Measurements from ENCODE around the gene LONRF2.

LONRF2 gene

GRCh38 chr2:100248044-100248330, 74.3 kb downstream of the LONRF2 start:
- no peaks in the 10 kb centered on the region for H3K36me3 ChIP-seq (ENCODE audit: insufficient read depth, low read length)
- H3K4me1 ChIP-seq (ENCODE audit: control insufficient read depth, insufficient read depth, low read length): no peaks in the 10 kb centered on the region
- H3K4me3 ChIP-seq (ENCODE audit: low read length): no peak overlapping the region
- no peak overlapping the region for H3K4me2 ChIP-seq (ENCODE audit: low read length)
- H3K9me3 ChIP-seq (replicated peaks; ENCODE audit: low read length): no peaks in the 10 kb centered on the region
- no peak overlapping the region for H3K9ac ChIP-seq (ENCODE audit: low read depth, low read length)
- H3K27me3 ChIP-seq (ENCODE audit: control insufficient read depth, insufficient read depth, low read length): no peaks in the 10 kb centered on the region

GRCh38 chr2:100247256-100248043, 74.9 kb downstream of the LONRF2 start:
- H3K9ac ChIP-seq (ENCODE audit: low read depth, low read length): no peak overlapping the region
- H3K9me3 ChIP-seq (replicated peaks; ENCODE audit: low read length): no peaks in the 10 kb centered on the region
- H3K27me3 ChIP-seq (ENCODE audit: control insufficient read depth, insufficient read depth, low read length): peaks cover 4% of the 10 kb centered on the region
- no peaks in the 10 kb centered on the region for H3K36me3 ChIP-seq (ENCODE audit: insufficient read depth, low read length)
- no peak overlapping the region for H3K4me2 ChIP-seq (ENCODE audit: low read length)
- no peak overlapping the region for H3K4me3 ChIP-seq (ENCODE audit: low read length)
- no peaks in the 10 kb centered on the region for H3K4me1 ChIP-seq (ENCODE audit: control insufficient read depth, insufficient read depth, low read length)

GRCh38 chr2:100246163-100247145, 75.8 kb downstream of the LONRF2 start:
- no peaks in the 10 kb centered on the region for H3K9me3 ChIP-seq (replicated peaks; ENCODE audit: low read length)
- H3K9ac ChIP-seq (ENCODE audit: low read depth, low read length): no peak overlapping the region
- H3K4me3 ChIP-seq (ENCODE audit: low read length): no peak overlapping the region
- H3K4me1 ChIP-seq (ENCODE audit: control insufficient read depth, insufficient read depth, low read length): no peaks in the 10 kb centered on the region
- peaks cover 9% of the 10 kb centered on the region for H3K27me3 ChIP-seq (ENCODE audit: control insufficient read depth, insufficient read depth, low read length)
- H3K36me3 ChIP-seq (ENCODE audit: insufficient read depth, low read length): no peaks in the 10 kb centered on the region
- no peak overlapping the region for H3K4me2 ChIP-seq (ENCODE audit: low read length)

GRCh38 chr2:100245681-100246080, 76.6 kb downstream of the LONRF2 start:
- Histone ChIP-seq H3K4me3 (ENCODE audit: low read length) (no peak overlapping the region), H3K36me3 (ENCODE audit: insufficient read depth, low read length) (no peaks in the 10 kb centered on the region), H3K4me2 (ENCODE audit: low read length) (no peak overlapping the region), H3K9ac (ENCODE audit: low read depth, low read length) (no peak overlapping the region), H3K9me3 (replicated peaks; ENCODE audit: low read length) (no peaks in the 10 kb centered on the region), H3K4me1 (ENCODE audit: control insufficient read depth, insufficient read depth, low read length) (no peaks in the 10 kb centered on the region), H3K27me3 (ENCODE audit: control insufficient read depth, insufficient read depth, low read length) (peaks cover 9% of the 10 kb centered on the region)

GRCh38 chr2:100244881-100245605, 77.3 kb downstream of the LONRF2 start:
- Histone ChIP-seq H3K9ac (ENCODE audit: low read depth, low read length) (no peak overlapping the region), H3K4me3 (ENCODE audit: low read length) (no peak overlapping the region), H3K27me3 (ENCODE audit: control insufficient read depth, insufficient read depth, low read length) (peaks cover 9% of the 10 kb centered on the region), H3K9me3 (replicated peaks; ENCODE audit: low read length) (no peaks in the 10 kb centered on the region), H3K4me1 (ENCODE audit: control insufficient read depth, insufficient read depth, low read length) (no peaks in the 10 kb centered on the region), H3K36me3 (ENCODE audit: insufficient read depth, low read length) (no peaks in the 10 kb centered on the region), H3K4me2 (ENCODE audit: low read length) (no peak overlapping the region)

GRCh38 chr2:100243631-100244030, 78.7 kb downstream of the LONRF2 start:
- Histone ChIP-seq H3K4me2 (ENCODE audit: low read length) (no peak overlapping the region), H3K4me3 (ENCODE audit: low read length) (no peak overlapping the region), H3K27me3 (ENCODE audit: control insufficient read depth, insufficient read depth, low read length) (peaks cover 9% of the 10 kb centered on the region), H3K4me1 (ENCODE audit: control insufficient read depth, insufficient read depth, low read length) (no peaks in the 10 kb centered on the region), H3K36me3 (ENCODE audit: insufficient read depth, low read length) (no peaks in the 10 kb centered on the region), H3K9ac (ENCODE audit: low read depth, low read length) (no peak overlapping the region), H3K9me3 (replicated peaks; ENCODE audit: low read length) (no peaks in the 10 kb centered on the region)

GRCh38 chr2:100242891-100243619, 79.2 kb downstream of the LONRF2 start:
- Histone ChIP-seq H3K9me3 (replicated peaks; ENCODE audit: low read length) (no peaks in the 10 kb centered on the region), H3K4me1 (ENCODE audit: control insufficient read depth, insufficient read depth, low read length) (no peaks in the 10 kb centered on the region), H3K9ac (ENCODE audit: low read depth, low read length) (no peak overlapping the region), H3K4me3 (ENCODE audit: low read length) (no peak overlapping the region), H3K27me3 (ENCODE audit: control insufficient read depth, insufficient read depth, low read length) (peaks cover 9% of the 10 kb centered on the region), H3K4me2 (ENCODE audit: low read length) (no peak overlapping the region), H3K36me3 (ENCODE audit: insufficient read depth, low read length) (no peaks in the 10 kb centered on the region)

DNA sequence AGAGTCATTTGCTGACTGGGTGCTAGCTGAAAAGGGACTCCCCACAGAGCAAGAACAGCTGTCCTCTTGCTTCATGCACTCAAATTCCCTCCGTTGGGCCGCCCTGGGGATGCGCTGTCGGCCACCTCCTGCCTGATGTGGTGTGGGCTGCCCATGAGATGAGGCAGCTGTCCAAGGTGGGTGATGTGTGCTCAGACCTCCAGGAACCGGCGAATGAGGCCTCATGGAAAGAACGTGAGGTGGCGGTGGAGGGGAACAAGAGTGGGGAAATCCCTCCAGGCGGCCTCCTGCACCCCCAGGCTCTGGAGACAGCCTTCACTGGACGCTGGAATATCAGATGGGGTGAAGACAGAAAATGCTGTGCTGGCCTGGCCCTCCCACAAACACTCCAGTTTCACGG, 79.8 kb downstream of the LONRF2 start:
- H3K4me1 ChIP-seq (ENCODE audit: control insufficient read depth, insufficient read depth, low read length): no peaks in the 10 kb centered on the region
- H3K36me3 ChIP-seq (ENCODE audit: insufficient read depth, low read length): no peaks in the 10 kb centered on the region
- H3K9ac ChIP-seq (ENCODE audit: low read depth, low read length): no peak overlapping the region
- H3K27me3 ChIP-seq (ENCODE audit: control insufficient read depth, insufficient read depth, low read length): peaks cover 9% of the 10 kb centered on the region
- no peaks in the 10 kb centered on the region for H3K9me3 ChIP-seq (replicated peaks; ENCODE audit: low read length)
- no peak overlapping the region for H3K4me2 ChIP-seq (ENCODE audit: low read length)
- no peak overlapping the region for H3K4me3 ChIP-seq (ENCODE audit: low read length)

- no peak overlapping the region for H3K9ac ChIP-seq (ENCODE audit: low read depth, low read length)
- no peaks in the 10 kb centered on the region for H3K9me3 ChIP-seq (replicated peaks; ENCODE audit: low read length)
- H3K4me1 ChIP-seq (ENCODE audit: control insufficient read depth, insufficient read depth, low read length): no peaks in the 10 kb centered on the region
Measured at GRCh38 chr2:100241236-100241635, 81.1 kb downstream of the LONRF2 start.

GRCh38 chr2:100240386-100240785, 81.9 kb downstream of the LONRF2 start:
- no peak overlapping the region for H3K4me3 ChIP-seq (ENCODE audit: low read length)
- no peaks in the 10 kb centered on the region for H3K36me3 ChIP-seq (ENCODE audit: insufficient read depth, low read length)
- H3K27me3 ChIP-seq (ENCODE audit: control insufficient read depth, insufficient read depth, low read length): peaks cover 9% of the 10 kb centered on the region
- no peak overlapping the region for H3K4me2 ChIP-seq (ENCODE audit: low read length)
- no peak overlapping the region for H3K9ac ChIP-seq (ENCODE audit: low read depth, low read length)
- H3K4me1 ChIP-seq (ENCODE audit: control insufficient read depth, insufficient read depth, low read length): no peaks in the 10 kb centered on the region
- no peaks in the 10 kb centered on the region for H3K9me3 ChIP-seq (replicated peaks; ENCODE audit: low read length)

More at GRCh38 chr2:100241236-100241635, 81.1 kb downstream of the LONRF2 start:
- H3K36me3 ChIP-seq (ENCODE audit: insufficient read depth, low read length): no peaks in the 10 kb centered on the region
- H3K4me2 ChIP-seq (ENCODE audit: low read length): no peak overlapping the region
- H3K4me3 ChIP-seq (ENCODE audit: low read length): no peak overlapping the region
- H3K27me3 ChIP-seq (ENCODE audit: control insufficient read depth, insufficient read depth, low read length): peaks cover 9% of the 10 kb centered on the region

All from skeletal muscle satellite cell (primary cell).